HL-60 (cell line): ENCODE measurements around the gene PLXNA2.

ENCODE experiments used
- CTCF ChIP-seq: IDR thresholded peaks from one replicate; pipeline ENCODE4 v1.5.1; 2011; ENCODE audit warnings: low read length, control low read depth, inconsistent platforms; ENCODE audit not compliant: insufficient read depth
- SPI1 ChIP-seq: IDR thresholded peaks from 2 replicates; pipeline ENCODE4 v1.6.1; 2012; ENCODE audit warnings: low read depth, mild to moderate bottlenecking, borderline replicate concordance
- TF ChIP-seq, protein P1 (sequence below): IDR thresholded peaks from 2 replicates; pipeline ENCODE4 v1.6.1; 2012; ENCODE audit warnings: low read depth; ENCODE audit not compliant: insufficient replicate concordance

- no peak for TF ChIP-seq CTCF
- TF ChIP-seq SPI1: no peak
- TF ChIP-seq, protein P1, sequence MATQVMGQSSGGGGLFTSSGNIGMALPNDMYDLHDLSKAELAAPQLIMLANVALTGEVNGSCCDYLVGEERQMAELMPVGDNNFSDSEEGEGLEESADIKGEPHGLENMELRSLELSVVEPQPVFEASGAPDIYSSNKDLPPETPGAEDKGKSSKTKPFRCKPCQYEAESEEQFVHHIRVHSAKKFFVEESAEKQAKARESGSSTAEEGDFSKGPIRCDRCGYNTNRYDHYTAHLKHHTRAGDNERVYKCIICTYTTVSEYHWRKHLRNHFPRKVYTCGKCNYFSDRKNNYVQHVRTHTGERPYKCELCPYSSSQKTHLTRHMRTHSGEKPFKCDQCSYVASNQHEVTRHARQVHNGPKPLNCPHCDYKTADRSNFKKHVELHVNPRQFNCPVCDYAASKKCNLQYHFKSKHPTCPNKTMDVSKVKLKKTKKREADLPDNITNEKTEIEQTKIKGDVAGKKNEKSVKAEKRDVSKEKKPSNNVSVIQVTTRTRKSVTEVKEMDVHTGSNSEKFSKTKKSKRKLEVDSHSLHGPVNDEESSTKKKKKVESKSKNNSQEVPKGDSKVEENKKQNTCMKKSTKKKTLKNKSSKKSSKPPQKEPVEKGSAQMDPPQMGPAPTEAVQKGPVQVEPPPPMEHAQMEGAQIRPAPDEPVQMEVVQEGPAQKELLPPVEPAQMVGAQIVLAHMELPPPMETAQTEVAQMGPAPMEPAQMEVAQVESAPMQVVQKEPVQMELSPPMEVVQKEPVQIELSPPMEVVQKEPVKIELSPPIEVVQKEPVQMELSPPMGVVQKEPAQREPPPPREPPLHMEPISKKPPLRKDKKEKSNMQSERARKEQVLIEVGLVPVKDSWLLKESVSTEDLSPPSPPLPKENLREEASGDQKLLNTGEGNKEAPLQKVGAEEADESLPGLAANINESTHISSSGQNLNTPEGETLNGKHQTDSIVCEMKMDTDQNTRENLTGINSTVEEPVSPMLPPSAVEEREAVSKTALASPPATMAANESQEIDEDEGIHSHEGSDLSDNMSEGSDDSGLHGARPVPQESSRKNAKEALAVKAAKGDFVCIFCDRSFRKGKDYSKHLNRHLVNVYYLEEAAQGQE: no peak
Observed at GRCh38 chr1:207999274-207999915, 244.8 kb downstream of the PLXNA2 start.
